ENCODE results near the gene FLNC. TPM values are rescaled to one million over a fixed set of nuclear protein-coding genes. Genes with fewer than 3 reads are reported as not detected.

Gene FLNC
- total and polyA plus RNA-seq, 9 of the 15 experiments (the other 6 are each of a cell fraction or from before 2014, with no cell fraction given) = 0.90 to 155 (median 28.8) TPM

DNA sequence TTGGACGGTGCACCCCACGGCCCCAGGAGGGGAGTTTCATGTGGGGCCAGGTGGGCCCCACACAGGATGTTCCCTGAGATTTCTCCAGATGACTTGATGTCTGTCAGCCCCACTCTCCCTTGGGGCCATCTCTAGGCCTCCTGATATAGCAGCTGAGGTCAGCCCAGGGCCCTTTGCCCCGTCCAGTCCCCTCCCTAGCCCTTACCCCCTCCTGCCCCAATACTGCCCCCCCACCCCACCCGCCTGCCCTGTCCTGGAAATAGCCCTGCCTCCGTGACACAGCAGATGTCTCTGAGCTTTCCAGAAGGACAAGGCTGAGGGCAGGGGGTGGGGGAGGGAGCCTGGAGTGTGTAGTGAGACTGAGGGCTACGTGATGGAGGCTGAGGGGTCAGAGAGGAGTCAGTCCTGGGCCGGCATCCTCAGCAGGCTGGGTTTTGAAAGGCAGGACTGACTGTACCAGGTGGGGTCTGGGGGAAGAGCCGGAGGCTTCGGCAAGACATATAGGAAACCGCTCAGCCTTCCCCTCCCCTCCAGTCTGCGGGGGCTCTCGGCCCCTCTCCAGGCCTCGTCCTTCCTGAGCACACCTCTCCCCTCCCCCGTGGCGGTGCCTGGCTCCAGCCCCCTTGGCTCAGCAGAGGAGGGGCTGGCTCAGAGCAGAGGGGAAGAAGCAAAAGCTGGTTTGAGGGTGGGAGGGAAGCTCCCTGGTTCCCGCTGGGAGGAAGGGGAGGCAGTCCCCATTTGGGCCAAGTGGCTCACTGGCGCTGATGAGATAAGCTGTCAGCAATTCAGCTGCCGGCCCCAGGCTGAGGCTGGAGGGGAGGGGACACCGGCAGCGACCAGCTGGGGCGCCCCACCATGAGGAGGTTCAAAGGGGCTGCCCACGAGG is 2.0 kb downstream of the FLNC start (continued):
- TF ChIP-seq, protein P1, sequence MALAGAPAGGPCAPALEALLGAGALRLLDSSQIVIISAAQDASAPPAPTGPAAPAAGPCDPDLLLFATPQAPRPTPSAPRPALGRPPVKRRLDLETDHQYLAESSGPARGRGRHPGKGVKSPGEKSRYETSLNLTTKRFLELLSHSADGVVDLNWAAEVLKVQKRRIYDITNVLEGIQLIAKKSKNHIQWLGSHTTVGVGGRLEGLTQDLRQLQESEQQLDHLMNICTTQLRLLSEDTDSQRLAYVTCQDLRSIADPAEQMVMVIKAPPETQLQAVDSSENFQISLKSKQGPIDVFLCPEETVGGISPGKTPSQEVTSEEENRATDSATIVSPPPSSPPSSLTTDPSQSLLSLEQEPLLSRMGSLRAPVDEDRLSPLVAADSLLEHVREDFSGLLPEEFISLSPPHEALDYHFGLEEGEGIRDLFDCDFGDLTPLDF (CRISPR knock-in tag; IDR thresholded peaks at IDR 0.05) = no peak
- TF ChIP-seq, protein P2, sequence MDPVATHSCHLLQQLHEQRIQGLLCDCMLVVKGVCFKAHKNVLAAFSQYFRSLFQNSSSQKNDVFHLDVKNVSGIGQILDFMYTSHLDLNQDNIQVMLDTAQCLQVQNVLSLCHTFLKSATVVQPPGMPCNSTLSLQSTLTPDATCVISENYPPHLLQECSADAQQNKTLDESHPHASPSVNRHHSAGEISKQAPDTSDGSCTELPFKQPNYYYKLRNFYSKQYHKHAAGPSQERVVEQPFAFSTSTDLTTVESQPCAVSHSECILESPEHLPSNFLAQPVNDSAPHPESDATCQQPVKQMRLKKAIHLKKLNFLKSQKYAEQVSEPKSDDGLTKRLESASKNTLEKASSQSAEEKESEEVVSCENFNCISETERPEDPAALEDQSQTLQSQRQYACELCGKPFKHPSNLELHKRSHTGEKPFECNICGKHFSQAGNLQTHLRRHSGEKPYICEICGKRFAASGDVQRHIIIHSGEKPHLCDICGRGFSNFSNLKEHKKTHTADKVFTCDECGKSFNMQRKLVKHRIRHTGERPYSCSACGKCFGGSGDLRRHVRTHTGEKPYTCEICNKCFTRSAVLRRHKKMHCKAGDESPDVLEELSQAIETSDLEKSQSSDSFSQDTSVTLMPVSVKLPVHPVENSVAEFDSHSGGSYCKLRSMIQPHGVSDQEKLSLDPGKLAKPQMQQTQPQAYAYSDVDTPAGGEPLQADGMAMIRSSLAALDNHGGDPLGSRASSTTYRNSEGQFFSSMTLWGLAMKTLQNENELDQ (CRISPR knock-in tag; IDR thresholded peaks at IDR 0.05; ENCODE audit: borderline replicate concordance) = no peak
- no peak for TF ChIP-seq ZC3H8 (IDR thresholded peaks at IDR 0.05)
- TF ChIP-seq TSC22D4 (tag; IDR thresholded peaks at IDR 0.05) = no peak
- TF ChIP-seq MTF1 (CRISPR knock-in tag; IDR thresholded peaks at IDR 0.05; ENCODE audit: borderline replicate concordance) = no peak
- no peak for TF ChIP-seq ZFP30 (CRISPR knock-in tag; IDR thresholded peaks at IDR 0.05; ENCODE audit: borderline replicate concordance)
- peak in 1 of 2 experiments; percentile 49; a peak in 1 of 4 replicates for TF ChIP-seq TEAD1 (CRISPR knock-in tag; IDR thresholded peaks at IDR 0.05)
- peak; percentile 61 for TF ChIP-seq JUND (IDR thresholded peaks at IDR 0.05; ENCODE audit: borderline replicate concordance, low read depth, low read length)
- peak; percentile 53; the same call in 1 of the 3 replicates for TF ChIP-seq JUND (tag; IDR thresholded peaks at IDR 0.05; ENCODE audit: borderline replicate concordance, low read depth, low read length)
- TF ChIP-seq, protein P3, sequence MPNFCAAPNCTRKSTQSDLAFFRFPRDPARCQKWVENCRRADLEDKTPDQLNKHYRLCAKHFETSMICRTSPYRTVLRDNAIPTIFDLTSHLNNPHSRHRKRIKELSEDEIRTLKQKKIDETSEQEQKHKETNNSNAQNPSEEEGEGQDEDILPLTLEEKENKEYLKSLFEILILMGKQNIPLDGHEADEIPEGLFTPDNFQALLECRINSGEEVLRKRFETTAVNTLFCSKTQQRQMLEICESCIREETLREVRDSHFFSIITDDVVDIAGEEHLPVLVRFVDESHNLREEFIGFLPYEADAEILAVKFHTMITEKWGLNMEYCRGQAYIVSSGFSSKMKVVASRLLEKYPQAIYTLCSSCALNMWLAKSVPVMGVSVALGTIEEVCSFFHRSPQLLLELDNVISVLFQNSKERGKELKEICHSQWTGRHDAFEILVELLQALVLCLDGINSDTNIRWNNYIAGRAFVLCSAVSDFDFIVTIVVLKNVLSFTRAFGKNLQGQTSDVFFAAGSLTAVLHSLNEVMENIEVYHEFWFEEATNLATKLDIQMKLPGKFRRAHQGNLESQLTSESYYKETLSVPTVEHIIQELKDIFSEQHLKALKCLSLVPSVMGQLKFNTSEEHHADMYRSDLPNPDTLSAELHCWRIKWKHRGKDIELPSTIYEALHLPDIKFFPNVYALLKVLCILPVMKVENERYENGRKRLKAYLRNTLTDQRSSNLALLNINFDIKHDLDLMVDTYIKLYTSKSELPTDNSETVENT (CRISPR knock-in tag; IDR thresholded peaks at IDR 0.05) = peak; percentile 23; the same call in 1 of the 2 replicates
- no peak for TF ChIP-seq FUS (optimal IDR thresholded peaks at IDR 0.05; ENCODE audit: low read depth, low read length)
- TF ChIP-seq NFIX (CRISPR knock-in tag; IDR thresholded peaks at IDR 0.05; ENCODE audit: low read depth) = 0 out of 2 replicates have a peak, but pooled peaks have one; percentile 4
- no peak for TF ChIP-seq NFATC3 (IDR thresholded peaks at IDR 0.05)
- no peak for TF ChIP-seq KAT2B (IDR thresholded peaks at IDR 0.05; ENCODE audit: low read depth, low read length)
- TF ChIP-seq XRCC3 (IDR thresholded peaks at IDR 0.05) = no peak
- TF ChIP-seq NR3C1 (CRISPR knock-in tag; IDR thresholded peaks at IDR 0.05) = no peak
- TF ChIP-seq PTRF (tag; IDR thresholded peaks at IDR 0.05) = no peak
- TF ChIP-seq ZBTB17 (CRISPR knock-in tag; IDR thresholded peaks at IDR 0.05) = peak; percentile 48; the same call in 1 of the 2 replicates
- no peak for TF ChIP-seq ZNF551 (CRISPR knock-in tag; IDR thresholded peaks at IDR 0.05)
- TF ChIP-seq SMARCA5 (IDR thresholded peaks at IDR 0.05) = peak; percentile 10; the same call in 1 of the 2 replicates
- no peak for TF ChIP-seq CREBBP (IDR thresholded peaks at IDR 0.05; ENCODE audit: low read depth, low read length)
- no peak for TF ChIP-seq IFI16 (CRISPR knock-in tag; IDR thresholded peaks at IDR 0.05)
- TF ChIP-seq STAG1 (CRISPR knock-in tag; IDR thresholded peaks at IDR 0.05; ENCODE audit: borderline replicate concordance) = no peak
